ENCODE measurements around the gene PBX2.

The PBX2 gene

DNA sequence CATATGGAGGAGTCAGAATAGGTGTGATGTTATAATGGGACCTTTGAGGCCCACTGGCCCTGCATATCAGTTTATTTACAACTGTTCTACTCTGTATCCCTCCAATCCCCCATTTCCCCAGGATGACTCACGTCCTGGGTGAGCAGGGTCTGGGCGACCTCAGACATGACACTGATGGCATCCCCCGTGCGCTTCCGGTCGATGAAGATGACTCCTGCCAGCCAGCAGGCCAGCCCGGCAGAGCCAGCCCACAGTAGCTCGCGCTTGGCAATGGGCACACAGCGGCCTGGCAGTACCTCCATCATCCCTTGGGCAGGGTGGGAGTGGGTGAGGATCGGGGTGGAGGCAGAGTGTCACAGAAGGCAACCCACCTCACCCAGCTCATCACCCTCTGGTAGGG, 19.7 kb downstream of the PBX2 start:
- no peak for DNase-seq

DNA sequence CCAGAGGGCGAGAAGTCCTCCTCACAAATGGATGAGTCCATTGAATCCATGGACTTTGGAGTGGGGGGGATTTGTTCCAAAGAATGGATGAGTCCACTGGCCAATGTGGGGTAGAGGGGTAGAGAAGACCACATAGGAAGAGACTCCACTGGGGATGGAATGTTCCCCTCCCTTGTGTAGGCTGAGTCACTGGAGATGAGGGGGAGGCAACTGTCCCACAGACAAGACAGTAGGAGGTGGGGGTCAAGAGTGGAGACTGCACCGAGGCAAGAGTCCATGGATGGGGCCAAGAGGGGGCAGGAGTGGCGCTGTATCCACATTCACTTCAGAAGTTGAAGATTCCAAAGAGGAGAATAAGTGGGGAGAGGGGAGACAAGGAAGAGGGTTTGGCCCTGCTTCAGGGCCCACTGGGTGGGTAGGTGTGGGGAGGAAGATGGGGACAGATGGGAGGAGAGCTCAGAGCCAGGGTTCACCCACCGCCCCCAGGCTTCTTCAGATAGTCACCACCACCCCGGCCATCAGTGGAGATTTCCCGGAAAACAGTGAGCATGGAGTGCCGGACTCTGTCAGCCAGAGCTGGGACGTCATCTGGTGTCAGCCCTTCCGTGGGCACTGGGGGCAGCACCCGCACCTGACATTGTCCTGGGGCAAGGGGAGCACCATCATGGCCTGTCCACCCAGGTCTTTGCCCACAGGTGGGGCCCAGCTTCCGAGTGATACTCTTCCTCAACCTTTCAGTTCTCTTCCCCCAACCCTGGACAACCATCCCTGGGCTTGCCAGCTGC, 21.0 kb downstream of the PBX2 start:
- DNase-seq, result peak; percentile 66

GRCh38 chr6:32168350-32168749, 21.7 kb downstream of the PBX2 start:
- no peak for DNase-seq

GRCh38 chr6:32167761-32168262, 22.2 kb downstream of the PBX2 start:
- DNase-seq, result no peak

- DNase-seq, result no peak
Measured at GRCh38 chr6:32167154-32167760, 22.7 kb downstream of the PBX2 start.

GRCh38 chr6:32166411-32167061, 23.5 kb downstream of the PBX2 start:
- no peak for DNase-seq

DNA sequence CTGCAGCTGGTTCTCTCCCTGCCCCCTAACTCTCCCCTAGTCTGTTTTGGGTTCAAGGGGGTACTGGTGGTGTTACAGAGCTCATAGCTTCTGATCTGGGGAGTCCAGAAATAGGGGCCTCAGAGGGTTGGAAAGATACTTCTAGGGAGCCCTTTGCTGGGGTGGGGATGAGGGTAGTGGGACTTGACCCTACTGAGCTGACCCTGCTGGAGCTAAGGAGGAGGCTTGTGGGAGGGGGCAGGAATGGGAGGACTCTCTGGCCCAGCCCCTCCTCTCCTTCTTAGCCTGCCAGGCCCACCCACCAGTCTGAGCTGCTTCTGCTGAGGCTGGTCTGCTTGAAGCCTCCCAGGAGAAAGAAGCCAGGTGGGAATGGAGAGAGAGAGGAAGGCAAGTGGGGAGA, 25.7 kb downstream of the PBX2 start, which contains the start of gene EGFL8:
TSS of gene EGFL8 (plus strand) at position 301 of the 400 bp plus-strand sequence. CDS start 1,571 bp downstream, outside the sequence.
- no peak for DNase-seq

- no peak for DNase-seq
Measured at GRCh38 chr6:32163559-32164258, 26.3 kb downstream of the PBX2 start.

- no peak for DNase-seq
Measured at GRCh38 chr6:32158052-32158451, 31.9 kb downstream of the PBX2 start.

GRCh38 chr6:32156891-32157290, 33.1 kb downstream of the PBX2 start:
- no peak for DNase-seq

GRCh38 chr6:32154514-32155161, 35.4 kb downstream of the PBX2 start:
- DNase-seq, result peak; percentile 69

DNA sequence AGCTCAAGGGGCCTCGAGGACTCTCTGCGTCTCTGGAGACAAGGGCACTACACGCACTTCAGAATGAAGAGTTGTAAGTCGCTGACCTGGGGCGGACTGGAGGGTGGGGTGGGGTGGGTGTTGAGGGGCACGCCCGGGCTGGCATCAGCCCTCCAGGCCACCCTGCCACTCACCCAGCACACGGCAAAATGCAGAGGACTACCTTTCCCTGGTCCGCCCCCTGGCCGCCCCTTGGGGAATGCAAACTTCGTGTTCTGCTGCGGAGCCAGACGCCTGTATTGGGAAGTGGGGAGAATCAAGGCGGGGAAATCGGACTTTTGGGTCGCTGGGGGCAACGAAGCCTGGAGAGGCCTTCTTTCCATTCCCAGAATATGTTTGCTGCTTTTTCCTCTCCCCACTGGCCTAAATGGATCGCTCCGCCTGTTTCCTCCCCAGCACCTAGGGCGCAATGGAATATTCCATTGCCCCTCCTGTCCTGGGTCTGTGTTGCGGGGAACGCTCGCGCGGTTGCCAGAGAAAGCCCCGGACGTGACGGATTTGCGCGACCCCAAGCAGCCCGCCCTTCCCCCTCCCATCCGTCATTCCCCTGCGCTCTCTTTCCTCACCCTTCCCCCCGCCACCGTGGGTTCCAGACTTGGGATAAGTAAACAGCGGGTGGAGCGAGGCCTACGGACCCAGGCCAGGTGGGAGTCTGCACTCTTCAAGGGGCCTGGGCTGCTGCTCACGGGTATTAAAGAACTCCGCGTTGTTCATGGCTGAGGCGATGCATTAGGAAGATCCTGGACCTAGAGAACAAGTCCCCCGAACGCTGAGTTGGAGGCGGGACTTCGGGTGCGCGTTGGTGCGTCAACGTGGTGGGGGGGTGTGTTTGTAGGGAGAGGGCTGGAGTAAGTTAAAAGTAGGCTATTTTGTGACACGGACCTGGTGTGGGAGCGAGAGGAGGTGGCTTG, 36.2 kb downstream of the PBX2 start, which contains the start of gene PPT2:
TSS of gene PPT2 (plus strand) at position 578 of the 950 bp plus-strand sequence. CDS start 454 bp downstream, outside the sequence.
- peak; percentile 96 for DNase-seq

DNA sequence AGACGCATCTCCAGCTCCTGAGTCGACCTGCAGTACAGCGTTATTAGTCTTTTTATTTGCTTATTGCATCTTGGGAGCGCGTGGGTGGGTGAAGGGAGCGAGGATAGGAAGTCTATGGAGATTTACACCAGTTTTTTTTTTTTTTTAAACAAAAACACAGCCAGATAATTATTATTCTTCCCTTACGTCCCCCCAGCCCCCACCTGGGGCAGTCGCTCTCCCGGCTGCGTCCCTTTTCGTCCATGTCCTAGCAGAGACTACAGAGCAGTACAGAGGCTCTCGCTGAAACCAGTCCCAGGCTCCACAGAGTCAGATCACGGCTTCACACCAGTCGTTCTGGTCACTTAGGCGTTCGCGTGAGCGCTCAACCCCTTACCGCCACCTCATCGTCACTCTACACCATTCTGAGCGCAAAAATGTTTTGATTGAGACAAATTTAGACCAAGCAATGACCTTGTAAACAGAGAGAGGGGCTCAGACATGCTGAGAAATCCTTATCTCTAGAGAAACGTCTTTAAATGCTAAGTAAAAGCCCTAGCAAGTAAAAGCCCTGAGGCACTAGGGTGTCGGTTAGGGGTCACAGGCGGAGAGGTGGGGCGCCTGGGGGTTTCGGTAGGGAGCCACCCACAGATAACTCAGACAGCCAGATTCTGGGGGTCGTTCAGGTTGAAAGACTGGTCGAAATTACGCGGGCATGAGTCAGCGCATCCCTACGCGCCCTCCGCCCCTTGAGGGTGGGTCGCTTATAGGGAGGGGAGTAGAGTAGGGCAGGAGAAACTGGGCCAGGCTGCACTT, 37.0 kb downstream of the PBX2 start:
- DNase-seq, result peak; percentile 54

- DNase-seq, result peak; percentile 26
Measured at GRCh38 chr6:32151863-32152768, 37.9 kb downstream of the PBX2 start, which contains the start of gene PRRT1. Gene PRRT1 (minus strand): TSS chr6:32151939. CDS start chr6:32151827, 112 bp downstream.

DNA sequence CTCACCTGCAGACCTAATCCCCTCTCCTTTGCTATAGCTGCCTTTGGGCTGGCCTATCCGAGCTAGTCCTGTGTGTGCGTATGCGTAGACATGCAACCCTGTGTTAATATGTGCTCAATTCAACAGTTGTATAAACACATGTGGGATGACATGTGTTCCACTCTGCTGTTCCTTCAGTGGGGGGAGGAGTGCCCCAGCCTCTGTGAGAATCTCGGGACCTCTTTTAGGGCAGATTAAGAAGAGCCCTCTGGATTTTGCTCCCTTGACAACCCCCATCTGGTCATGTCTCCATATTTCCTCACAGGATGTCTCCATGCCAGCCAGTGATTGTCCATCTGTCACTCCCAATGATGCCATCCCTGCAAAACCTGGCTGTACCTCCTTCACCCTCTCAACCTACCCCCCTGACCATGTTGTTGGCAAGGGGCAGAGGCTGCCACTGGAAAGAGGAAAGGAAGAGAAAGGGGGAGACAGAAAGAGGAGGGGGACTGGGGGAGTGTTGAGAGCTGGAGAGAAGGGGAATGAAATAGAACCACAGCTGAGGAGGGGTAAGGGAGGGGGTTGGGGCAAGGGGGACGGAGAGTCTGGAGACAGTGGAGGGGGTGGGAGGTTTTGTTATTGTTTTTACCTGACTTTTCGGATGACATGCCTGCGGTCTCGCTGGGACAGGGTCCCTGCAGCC, 38.7 kb downstream of the PBX2 start:
- no peak for DNase-seq

DNA sequence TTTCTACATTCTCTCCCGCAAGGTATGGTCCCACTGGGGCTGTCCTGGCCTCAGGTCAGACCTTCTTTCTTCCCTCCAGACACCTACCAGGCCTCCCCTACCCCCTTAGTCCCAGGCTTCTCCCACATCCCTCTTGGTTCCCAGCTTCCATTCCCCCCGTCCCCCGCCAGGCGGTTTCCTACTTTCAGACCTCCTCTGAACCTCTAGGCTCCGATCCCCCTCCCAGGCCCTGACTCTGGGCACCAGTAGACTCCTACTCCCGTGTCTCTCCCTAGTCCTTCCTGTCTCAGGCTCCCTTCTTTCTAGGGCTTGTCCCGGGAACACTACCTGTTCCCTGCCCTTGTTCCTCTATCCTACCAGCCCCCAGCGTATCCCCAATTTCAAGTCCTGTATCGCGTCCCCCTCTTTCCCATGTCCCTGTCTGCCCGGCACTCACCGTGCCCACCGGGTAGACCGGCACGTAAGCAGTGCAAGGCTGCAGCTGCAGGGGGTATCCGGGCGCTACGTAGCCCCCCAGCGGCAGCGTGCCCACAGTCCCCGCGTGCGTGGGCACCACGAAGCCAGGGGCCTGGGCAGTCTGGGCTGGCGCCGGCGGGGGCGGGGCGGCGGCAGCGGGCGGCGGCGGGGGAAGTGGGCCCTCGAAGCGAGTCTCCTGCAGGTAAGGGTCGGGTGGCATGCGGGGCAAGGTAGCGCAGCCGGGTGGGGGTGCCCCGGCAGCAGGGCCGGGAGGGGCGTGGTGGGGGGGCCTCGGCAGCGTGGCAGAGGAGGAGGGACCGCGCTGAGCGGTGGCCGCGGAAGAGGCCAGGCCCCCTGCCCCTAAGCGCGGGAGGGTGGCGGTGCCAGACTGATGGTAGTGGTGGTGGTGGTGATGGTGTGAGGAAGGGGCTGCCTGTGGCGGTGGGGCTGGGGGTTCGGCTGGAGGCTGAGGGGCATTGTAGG, 39.8 kb downstream of the PBX2 start:
- no peak for DNase-seq

GRCh38 chr6:32149092-32149755, 40.8 kb downstream of the PBX2 start:
- DNase-seq, result no peak

Data from fibroblast of skin of right biceps (primary cell).